ENCODE results near the gene RHOU.
"Not testable (repeated sequence)": the region's sequence is repeated elsewhere in the genome, so short reads cannot be mapped to it uniquely, and the experiment has no call there.

Gene RHOU

DNA sequence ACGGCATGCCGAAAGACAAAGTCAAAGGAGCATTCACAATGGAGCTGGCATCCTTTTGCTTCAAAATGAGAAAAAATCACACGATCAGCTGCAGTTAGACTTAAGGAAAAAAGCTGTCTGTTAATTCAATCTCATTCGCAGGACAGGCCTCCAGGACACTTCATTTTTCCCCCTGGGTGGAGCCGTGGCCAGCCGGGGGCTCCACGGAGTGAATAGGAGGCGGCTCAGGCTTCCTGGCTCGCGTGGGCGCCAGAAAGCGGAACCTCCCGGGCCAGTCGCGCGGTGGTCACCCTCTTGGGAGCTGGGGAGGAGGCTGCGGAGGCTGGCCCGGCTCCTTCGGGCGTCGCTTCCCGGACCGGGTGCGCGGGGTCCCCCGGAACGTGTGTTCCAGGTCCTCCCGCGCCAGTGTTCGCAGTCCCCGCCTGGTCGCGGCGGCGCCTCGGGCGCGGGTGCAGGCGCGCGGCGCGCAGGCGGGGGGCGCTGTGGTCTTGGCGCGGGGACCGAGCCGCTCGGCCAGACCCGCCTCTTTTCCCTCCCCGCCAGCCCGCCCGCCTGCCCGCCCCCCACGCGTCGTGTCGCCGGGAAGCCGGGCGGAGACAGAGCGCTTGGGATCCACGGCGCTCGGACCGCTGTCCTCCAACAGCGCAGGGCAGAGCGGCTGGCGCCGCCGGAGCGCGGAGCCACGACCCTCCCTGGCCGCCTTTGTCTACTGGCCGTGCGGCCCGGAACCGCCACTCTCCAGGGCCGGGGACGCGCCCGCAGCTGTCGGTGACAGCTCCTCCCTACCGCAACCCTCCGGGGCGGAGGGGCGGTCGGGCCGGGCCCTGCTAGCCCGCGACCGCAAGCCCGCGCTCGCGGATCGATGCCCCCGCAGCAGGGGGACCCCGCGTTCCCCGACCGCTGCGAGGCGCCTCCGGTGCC lies at the start of gene RHOU:
Gene RHOU (plus strand): TSS at position 599 of the 921 bp plus-strand sequence. CDS start 264 bp downstream, at position 863.
- DNase-seq (ENCODE audit: low read depth) = peak; percentile 42

- no peak for DNase-seq (ENCODE audit: low read depth)
These were observed 47.7 kb upstream of the RHOU start for GRCh38 chr1:228687587-228687986.

DNA sequence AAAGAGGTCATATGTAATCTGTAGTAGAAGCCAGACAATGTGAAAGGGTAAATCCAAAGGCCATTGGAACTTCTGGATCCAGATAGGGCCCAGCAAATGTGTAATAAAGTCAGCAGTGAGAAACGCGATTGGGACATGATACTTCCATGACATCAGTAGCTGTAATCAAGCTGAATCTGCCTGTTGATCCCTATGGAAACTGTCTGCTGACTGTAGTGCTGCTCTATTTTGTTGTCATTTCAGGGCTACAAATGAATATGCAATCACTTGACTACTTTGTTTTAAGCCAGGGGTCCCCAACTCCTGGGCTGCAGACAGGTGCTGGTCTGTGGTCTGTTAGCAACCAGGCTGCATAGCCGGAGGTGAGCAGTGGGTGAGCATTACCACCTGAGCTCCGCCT lies 46.0 kb upstream of the RHOU start:
- DNase-seq (ENCODE audit: low read depth) = no peak

DNA sequence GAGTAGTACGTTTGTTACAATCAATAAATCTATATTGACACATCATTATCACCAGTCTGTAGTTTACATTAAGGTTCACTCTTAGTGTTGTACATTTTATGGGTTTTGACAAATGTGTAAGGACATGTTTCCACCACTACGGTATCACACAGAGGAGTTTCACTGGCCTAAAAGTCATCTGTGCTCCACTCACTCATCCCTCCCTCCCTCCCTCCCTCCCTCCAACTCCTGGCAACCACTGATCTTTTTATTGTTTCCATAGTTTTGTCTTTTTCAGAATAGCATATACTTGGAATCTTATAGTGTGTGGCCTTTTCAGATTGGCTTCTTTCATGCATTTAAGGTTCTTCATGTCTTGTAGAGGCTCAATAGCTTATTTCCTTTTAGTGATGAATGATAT lies 44.1 kb upstream of the RHOU start:
- no peak for DNase-seq (ENCODE audit: low read depth)

GRCh38 chr1:228691926-228692325 lies 43.4 kb upstream of the RHOU start:
- no peak for DNase-seq (ENCODE audit: low read depth)

GRCh38 chr1:228694447-228694846 lies 40.8 kb upstream of the RHOU start:
- not testable (repeated sequence) for DNase-seq (ENCODE audit: low read depth)

- DNase-seq (ENCODE audit: low read depth) = no peak
These were observed 40.0 kb upstream of the RHOU start for GRCh38 chr1:228695015-228695955.

DNA sequence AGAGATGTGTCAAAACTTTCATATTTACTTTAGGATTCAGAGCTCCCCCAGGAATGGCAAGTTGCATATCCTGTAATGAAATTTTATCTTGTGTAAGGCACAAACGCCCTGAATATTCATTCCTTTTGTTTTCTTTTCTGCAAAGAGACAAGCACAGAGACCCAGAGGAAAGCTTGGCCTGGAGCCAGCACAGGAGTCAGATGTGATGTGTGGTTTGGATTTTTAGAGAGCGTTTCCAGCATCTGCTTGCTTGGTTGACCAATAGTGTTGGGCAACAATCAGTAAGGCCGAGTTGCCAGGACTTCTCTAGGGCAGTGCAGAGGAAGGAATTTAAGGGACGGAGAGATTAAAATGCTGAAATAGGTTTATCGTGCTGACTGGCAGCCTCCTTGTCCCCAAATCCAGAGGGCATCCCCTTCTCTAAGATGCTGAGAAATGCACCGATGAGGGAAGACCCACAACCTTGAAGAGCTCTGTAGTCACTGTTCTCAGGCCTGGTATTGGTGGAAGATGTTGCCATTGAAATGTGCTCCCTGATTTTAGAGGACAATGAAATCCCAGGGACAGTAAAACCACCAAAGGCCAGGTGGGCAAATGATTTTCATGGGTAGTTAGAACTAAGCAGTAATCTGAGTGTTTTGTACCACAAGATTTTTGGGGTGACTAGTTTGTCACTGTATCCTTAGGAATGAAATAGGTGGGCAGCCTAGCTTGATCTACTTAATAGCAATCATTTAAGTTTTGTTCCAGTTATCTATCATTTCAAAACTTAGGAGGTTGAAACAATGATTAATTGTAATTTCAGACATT lies 37.9 kb upstream of the RHOU start:
- DNase-seq (ENCODE audit: low read depth) = no peak

GRCh38 chr1:228698017-228698329 lies 37.3 kb upstream of the RHOU start:
- no peak for DNase-seq (ENCODE audit: low read depth)

- no peak for DNase-seq (ENCODE audit: low read depth)
These were observed 32.8 kb upstream of the RHOU start for GRCh38 chr1:228702433-228702832.

GRCh38 chr1:228706305-228706704 lies 29.0 kb upstream of the RHOU start:
- no peak for DNase-seq (ENCODE audit: low read depth)

DNA sequence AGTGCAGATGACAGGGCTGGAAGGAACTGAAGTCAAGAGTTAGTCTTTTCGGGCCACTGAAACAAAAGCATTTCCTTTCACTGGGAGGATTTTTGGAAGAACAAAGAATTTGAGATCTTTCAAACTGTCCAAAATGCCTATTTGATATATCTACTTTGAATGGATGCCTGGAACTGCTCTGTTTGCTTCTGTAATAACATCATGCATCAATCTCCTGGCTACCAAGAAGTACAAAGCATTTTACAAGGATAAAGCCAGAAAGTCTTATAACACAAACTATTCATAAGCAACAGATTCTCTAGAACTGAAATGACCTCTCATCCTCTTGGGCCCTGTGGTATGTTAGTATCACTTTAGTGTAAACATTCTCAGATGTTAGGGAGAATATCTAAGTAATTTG lies 18.2 kb upstream of the RHOU start:
- no peak for DNase-seq (ENCODE audit: low read depth)

GRCh38 chr1:228721407-228721806 lies 13.9 kb upstream of the RHOU start:
- DNase-seq (ENCODE audit: low read depth) = no peak

GRCh38 chr1:228723287-228723686 lies 12.0 kb upstream of the RHOU start:
- DNase-seq (ENCODE audit: low read depth) = no peak

DNA sequence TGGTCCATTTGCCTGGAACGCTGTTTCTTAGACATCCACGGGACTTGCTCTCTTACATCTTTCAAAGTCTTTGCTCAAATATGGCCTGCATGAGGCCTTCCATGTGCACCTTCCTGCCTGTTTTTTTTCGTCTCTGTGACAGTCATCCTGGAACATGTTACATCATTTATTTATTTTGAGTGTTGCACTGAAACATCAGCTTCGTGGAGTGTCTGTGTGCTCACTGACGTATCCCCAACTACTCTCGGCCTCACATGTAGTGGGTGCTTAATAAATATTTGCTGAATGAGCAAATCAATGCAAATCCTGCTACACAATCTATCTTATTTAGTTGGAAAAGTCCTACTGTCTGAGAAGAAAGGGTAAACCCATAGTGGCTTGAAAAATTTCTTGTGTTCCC lies 11.4 kb upstream of the RHOU start:
- no peak for DNase-seq (ENCODE audit: low read depth)

DNA sequence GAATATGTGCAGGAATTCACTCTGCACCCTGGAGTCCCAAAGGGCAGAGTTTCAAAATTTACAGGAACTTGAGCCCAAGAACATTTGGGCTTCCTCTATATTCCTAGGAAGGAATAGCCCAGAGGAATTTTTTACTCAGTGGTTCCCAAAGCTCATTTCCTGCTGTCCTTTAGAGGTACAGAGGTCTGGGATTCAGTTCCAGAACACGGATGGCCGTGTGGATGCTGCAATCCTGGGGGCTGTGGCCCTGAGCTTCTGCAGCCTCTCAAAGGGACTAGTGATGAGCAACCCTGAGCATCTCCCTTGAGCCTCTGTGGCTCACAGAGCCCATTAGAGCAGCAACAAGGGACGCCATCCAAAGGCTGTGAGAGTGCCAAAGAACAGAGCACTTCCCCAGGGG lies 10.1 kb upstream of the RHOU start:
- no peak for DNase-seq (ENCODE audit: low read depth)

DNA sequence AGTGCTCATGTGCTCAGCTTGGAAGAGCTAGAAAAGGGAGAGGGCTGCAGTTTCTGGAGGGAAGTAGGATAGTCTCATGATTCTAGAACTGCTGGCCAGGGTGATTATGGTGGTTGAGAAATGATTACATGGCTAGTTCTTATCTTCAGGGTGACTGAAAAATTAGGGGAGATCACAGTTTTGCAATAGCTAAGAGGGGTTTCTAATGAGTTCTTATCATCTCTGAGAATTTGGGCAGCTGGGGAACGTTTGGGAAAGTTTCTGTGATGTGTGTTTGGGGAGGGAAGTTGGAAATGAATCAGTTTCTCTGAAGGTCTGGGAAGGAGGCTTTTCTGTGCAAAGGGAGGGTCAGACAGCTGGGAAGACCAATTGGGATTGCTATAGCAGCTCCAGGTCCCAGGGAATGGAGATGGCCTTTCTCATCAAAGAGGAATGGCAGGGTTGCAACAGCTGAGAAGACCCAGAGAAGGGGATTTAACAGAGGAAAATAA lies 7.6 kb upstream of the RHOU start:
- no peak for DNase-seq (ENCODE audit: low read depth)

DNA sequence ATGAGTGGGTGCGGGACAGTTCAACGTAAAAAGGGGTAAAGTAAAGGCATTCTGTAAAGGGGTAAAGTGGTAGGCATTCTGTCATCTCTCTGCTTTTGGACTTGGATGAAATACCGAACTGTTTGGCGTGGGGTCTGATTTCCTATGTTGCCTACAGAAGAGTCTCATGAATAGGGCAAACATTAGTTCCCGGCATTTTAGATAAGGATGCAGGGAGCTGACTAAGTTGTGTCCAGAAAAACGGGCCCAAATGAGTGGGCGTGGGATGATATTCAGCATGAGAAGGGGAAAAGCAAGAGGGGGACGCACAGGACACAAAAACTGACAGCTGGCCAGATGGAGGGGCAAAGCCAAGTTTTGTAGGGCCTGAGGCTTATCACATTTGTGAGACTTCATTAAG lies 2.9 kb upstream of the RHOU start:
- no peak for DNase-seq (ENCODE audit: low read depth)

DNA sequence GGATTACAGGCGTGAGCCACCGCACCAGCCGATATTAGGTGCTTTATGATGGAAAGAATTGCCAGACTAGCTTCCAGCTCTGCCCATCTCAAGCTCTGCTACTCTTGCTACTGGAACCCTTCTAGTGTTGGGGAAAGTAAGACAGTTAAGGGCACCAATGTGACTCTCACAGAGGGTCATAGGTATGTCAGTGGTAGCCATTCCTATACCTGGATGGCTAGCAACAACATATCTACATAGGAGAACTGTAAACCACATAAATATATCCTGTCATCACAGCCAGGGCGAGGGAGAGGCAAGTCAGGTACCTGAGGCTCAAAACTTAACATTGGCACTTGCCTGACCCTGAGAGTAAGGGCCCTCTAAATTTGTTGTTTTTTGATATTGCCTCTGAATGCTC lies 1.7 kb upstream of the RHOU start:
- no peak for DNase-seq (ENCODE audit: low read depth)

DNA sequence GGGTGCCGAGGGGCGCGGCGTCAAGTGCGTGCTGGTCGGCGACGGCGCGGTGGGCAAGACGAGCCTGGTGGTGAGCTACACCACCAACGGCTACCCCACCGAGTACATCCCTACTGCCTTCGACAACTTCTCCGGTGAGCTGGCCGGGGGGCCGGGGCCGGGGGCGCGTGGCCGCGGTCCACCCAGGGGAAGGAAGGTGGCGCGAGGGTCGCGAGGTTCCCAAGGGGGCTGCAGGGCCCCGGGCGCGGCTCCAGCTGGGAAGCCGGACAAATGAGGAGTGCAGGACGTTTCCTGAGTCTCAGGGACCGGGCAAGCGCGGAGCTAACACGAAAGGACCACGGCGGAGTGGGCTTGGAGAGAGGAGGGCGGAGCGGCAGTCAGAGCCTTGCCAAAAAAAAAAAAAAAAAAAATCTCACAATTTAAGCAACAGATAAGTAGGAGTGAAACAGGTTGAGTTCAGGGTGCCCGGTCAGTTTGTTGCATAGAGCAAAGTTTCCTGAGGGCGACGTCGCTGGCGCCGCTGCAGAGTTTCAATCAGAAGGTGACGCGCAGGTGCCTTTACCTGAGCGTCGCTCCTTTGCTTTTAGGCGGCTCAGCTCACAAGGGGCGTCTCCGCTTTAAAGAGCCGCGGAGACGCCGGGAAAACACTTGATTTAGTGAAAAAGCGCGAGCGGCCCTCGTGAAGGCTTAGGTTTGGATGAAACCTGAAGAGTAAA lies 750 bp downstream of the RHOU start:
- peak; percentile 9 for DNase-seq (ENCODE audit: low read depth)

DNA sequence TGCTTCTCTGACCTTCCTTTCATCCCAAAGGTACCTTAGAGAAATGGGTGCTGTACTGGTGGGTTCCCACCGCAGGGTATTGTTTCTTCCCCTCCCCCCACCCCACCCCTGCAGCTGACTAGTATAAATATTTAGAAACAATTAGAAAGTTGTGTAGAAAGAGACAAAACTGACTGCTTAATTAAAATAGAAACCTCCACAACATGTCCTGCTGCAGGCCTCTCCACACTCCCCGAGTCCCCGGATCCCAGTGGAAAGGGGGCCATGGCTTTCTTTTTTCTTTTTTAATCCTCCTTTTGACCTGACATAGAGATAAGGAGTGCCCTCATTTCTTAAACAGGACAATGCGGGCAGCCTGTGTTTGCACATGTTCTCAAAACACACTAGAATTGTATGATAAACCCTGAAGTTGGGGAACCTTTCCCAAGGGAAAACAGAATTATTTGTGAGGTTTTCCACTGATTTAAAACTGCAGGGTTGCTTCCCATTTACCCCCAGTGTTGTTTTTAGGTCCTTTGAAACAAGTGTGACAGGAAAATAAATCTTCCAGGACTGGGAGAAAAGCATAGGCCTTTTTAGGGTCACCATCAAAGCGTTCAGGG lies 1.7 kb downstream of the RHOU start:
- DNase-seq (ENCODE audit: low read depth) = no peak
